CD4-positive, alpha-beta T cell treated with Interleukin-15 for 4 hours (primary cell): ENCODE results near the gene LANCL2.
A peak's percentile ranks its signal among the peaks of the same experiment; 100 is the strongest.
"Not testable (repeated sequence)": the region's sequence is repeated elsewhere in the genome, so short reads cannot be mapped to it uniquely, and the experiment has no call there.

ENCODE experiments used
- DNase-seq: peaks from one replicate; pipeline ENCODE4 v3.0.0-alpha.2; 2020; ENCODE audit warnings: low spot score

Gene LANCL2

DNA sequence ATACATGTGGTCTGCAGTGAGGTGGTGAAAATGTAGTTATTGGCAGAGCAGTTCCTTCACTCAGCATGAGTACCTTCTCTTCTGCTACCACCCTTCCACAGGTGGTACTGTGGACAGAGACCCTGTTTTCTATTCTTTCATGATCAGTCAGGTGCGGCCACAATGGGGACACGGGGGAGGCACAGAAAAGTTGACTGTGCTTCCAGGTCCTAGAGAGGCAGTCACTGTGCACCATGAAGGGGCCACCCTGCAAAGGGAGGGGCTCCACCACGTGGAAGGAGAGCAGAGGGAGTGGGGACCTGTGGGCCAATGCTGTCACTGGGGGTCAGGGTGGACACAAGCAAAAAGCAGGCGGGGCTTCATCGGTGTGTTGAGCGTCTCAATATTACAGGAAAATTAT, 3.6 kb upstream of the LANCL2 start:
- DNase-seq, result no peak

- no peak for DNase-seq
These were observed 2.2 kb upstream of the LANCL2 start for GRCh38 chr7:55362927-55363326.

- no peak for DNase-seq
These were observed 1.6 kb upstream of the LANCL2 start for GRCh38 chr7:55363386-55364170.

- DNase-seq, result peak; percentile 96
These were observed 731 bp downstream of the LANCL2 start for GRCh38 chr7:55365675-55366460.

DNA sequence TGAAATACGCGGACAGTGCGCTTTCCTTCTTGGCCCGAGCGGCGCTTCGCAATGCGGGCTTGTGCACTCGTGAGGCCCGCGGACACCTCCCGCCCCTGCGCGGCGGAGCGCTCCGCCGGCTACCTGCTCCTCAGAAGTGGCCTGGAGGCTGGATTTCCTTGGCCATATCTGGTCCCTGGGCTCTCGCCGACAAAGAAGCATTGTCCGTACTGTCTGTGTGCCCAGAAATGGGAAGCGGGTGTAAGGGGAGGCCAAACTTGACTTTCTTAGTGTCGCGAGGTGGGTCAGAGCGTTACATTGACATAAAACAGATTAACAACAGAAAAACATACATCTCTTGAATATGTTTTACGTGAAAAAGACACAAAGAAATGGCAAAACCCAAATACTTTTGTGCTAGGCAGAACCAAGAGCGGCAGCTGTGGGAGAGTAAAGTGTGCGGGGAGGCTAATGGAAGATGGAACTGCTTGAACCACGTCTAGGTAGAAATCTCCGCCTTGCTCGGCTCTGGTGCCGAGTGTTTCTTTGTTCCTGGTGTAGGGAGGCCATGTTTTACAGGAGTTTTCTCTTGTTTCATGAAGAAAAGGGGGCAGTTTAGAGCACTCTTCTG, 1.4 kb downstream of the LANCL2 start:
- DNase-seq, result peak; percentile 14

DNA sequence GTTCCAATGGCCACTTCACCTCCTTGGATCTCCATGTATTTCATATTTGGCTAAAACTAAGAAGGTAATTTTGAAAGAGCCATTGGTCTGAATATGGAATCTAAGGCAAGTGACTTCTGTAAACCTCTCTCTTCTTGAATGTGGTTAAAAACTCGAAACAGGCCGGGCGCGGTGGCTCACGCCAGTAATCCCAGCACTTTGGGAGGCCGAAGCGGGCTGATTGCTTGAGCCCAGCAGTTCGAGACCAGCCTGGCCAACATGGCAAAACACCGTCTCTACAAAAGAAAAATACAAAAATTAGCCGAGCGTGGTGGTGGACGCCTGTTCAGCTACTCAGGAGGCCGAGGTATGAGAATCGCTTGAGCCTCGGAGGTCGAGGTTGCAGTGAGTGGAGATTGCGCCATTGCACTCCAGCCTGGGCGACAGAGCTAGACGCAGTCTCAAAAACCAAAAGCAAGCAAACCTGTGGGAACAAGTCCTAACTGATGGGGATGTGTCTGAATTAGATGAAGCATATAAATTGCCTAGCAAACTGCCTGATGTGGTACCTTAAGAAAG, 2.2 kb downstream of the LANCL2 start:
- DNase-seq, result no peak

DNA sequence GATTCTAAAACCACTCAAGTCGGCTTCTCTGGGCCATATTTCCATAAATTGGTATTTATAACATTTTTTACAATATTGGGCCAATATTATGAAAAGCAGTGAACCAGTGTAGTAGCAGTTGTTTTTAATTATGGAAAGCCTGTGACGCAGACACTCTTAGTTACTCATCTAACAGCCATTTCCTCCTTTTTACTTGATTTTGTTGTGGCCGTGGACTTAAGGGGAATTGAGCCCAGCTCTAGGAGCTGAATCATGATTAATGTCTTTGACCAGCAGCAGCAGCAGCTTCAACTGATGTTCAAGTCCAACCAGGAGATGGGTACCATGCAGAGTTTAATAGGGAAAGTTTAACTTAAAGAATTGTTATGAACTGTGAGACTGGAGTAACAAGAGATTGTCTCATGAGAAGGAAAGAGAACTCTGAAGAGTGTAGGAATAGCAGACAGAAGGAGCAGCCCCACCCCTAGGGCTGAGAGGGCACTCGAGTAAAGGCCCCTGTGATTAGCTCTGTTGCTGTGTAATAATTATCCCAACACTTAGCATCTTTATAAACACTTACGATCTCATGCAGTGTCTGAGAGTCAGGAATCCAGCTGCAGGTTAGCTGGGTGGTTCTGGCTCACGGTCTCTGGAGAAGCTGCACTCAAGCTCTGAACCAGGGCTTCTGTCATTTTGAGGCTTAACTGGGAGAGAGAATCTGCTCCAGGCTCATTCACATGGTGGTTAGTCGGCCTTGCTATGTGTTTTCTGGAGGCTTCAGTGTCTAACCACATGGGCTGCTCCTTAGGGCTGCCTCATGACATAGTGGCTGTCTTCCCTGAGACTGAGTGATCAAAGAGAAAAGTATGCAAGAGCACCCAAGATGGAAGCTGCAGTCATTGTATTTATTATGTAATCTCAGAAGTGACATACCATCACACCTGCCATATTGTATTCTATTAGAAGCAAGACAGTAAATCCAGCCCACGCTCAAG, 4.6 kb downstream of the LANCL2 start:
- no peak for DNase-seq

GRCh38 chr7:55374213-55374612, 9.1 kb downstream of the LANCL2 start:
- DNase-seq, result no peak

DNA sequence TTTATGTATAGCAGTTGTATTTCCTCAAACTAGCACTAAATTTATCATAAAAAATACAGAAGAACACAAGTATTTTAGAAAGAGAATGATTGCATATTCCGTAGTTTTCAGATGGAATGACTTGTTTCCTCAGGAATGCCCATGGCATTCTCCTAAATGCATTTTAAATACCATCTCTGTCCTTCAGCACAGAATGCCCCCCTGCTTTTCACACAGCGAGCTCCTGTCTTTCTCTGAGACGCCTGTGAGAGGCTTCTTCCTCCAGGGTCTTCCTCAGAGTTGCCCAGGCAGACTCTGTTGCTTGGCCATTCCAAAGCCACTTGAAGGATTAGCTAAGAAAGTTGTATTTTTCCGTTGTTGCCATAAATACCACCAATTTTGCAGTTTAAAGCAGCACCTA, 10.1 kb downstream of the LANCL2 start:
- DNase-seq, result no peak

- DNase-seq, result no peak
These were observed 12.2 kb downstream of the LANCL2 start for GRCh38 chr7:55377162-55377817.

GRCh38 chr7:55379285-55379684, 14.1 kb downstream of the LANCL2 start:
- no peak for DNase-seq

- DNase-seq, result no peak
These were observed 16.1 kb downstream of the LANCL2 start for GRCh38 chr7:55381189-55381588.

- no peak for DNase-seq
These were observed 16.6 kb downstream of the LANCL2 start for GRCh38 chr7:55381696-55382095.

GRCh38 chr7:55382251-55382650, 17.1 kb downstream of the LANCL2 start:
- no peak for DNase-seq

DNA sequence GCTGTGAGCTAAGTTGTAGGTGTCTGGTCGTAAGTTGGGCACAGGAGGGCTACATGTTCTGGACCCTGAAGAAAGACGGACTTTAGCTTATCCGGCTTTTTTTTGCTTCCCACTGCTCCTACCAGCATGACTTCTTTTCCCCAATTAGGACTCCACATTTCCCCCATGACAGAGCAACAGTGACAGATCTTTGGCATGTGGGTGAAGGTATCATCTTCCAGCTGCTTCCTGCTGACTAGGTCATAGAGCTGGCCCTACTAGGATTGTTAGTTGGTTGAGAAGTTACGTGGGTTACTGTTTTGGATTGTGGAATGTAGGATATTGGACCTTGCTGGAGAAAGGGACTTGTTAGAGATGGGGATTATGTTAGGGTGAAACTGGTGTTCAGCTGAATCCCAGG, 21.4 kb downstream of the LANCL2 start:
- DNase-seq, result no peak

GRCh38 chr7:55387062-55387965, 22.2 kb downstream of the LANCL2 start:
- no peak for DNase-seq

DNA sequence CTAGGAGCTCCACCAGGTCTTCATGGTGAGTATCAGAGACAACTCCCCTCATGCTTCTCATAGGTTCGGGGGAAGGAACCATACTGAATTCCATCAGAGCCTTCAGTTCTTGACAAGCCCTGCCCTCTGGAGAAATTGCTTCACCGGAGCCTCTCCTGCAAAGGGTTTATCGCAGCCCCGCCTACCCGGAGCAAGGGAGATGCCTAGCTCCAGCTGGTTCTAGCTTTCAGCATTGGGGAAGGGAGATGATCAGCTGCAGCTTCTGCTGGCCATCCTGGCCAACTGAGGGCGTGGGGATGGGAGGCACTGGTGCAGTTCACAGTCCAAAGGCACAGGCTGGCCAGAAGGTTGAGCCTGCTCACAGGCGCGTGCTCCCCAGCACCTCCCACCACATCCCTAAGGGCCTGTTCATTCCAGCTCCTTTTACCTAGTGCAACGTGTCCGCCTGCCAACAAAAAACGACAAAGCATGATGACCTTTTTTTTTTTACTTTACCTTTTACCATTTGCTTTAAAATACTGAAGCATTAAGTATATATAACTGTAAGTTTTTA, 31.2 kb downstream of the LANCL2 start:
- no peak for DNase-seq

DNA sequence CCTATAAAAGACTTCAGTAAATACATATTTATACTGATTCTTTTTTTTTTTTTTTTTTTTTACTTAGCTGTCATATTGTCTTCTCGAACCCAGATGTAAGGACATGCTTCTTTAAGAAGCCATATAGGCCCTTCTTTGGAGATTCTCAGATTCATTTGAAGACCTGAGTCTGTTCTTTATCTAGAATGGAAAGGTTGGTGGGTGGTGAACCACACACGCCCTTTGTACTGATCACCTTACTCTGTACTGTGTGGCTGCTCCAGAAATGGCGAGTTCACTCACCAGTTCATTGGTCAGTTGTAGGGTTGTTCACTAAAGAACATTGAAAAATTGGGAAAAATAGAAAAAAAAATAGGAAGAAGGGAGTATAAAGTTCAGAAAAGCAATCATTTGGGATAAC, 32.5 kb downstream of the LANCL2 start:
- no peak for DNase-seq

DNA sequence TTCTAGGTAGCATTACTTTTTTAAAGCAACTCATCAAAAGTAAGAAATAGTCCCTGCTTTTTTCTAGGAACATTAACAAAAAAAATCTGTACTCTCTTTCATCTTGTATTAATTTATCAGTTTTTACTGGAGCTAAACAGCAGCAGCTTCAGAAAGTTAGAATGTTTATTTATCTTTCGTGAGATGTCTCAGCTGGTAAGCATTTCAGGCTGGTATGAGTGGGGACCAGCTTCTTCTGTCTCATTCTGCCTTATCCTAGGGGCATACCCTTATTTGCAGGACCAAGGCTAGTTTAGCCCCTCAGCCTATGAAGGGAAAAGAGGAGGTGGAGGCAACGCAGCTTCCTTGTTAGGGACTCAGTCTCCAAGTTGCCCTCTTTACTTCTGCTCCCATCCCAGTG, 35.1 kb downstream of the LANCL2 start:
- DNase-seq, result no peak

- DNase-seq, result not testable (repeated sequence)
These were observed 37.4 kb downstream of the LANCL2 start for GRCh38 chr7:55402506-55402905.
